ENCODE data around the gene C1orf116.

C1orf116 gene

GRCh38 chr1:207072233-207072632, 39.7 kb upstream of the C1orf116 start:
- no peak for TF ChIP-seq CTCF (IDR thresholded peaks at IDR 0.05; ENCODE audit: poor library complexity, severe bottlenecking)
- Histone ChIP-seq H3K27ac (ENCODE audit: poor library complexity, severe bottlenecking) (no peak overlapping the region), H3K9me3 (ENCODE audit: severe bottlenecking) (no peaks in the 10 kb centered on the region), H3K27me3 (ENCODE audit: insufficient read depth, poor library complexity, severe bottlenecking) (no peaks in the 10 kb centered on the region), H3K4me1 (ENCODE audit: insufficient read depth, poor library complexity, severe bottlenecking) (peaks cover 15% of the 10 kb centered on the region), H3K4me3 (ENCODE audit: severe bottlenecking) (no peak overlapping the region), H3K36me3 (ENCODE audit: low read depth) (peaks cover 31% of the 10 kb centered on the region)
- no peak for DNase-seq (ENCODE audit: low spot score)
- no peak for ATAC-seq (ENCODE audit: low read depth)

- DNase-seq (ENCODE audit: low spot score) (no peak), ATAC-seq (ENCODE audit: low read depth) (no peak)
- Histone ChIP-seq H3K9me3 (ENCODE audit: severe bottlenecking) (no peaks in the 10 kb centered on the region), H3K36me3 (ENCODE audit: low read depth) (peaks cover 31% of the 10 kb centered on the region), H3K4me3 (ENCODE audit: severe bottlenecking) (no peak overlapping the region), H3K27me3 (ENCODE audit: insufficient read depth, poor library complexity, severe bottlenecking) (no peaks in the 10 kb centered on the region), H3K4me1 (ENCODE audit: insufficient read depth, poor library complexity, severe bottlenecking) (peaks cover 15% of the 10 kb centered on the region), H3K27ac (ENCODE audit: poor library complexity, severe bottlenecking) (no peak overlapping the region)
- TF ChIP-seq CTCF (IDR thresholded peaks at IDR 0.05; ENCODE audit: poor library complexity, severe bottlenecking), result no peak
Measured at GRCh38 chr1:207071426-207071825, 38.9 kb upstream of the C1orf116 start.

- ATAC-seq (ENCODE audit: low read depth) (no peak), DNase-seq (ENCODE audit: low spot score) (no peak)
- TF ChIP-seq CTCF (IDR thresholded peaks at IDR 0.05; ENCODE audit: poor library complexity, severe bottlenecking), result no peak
- Histone ChIP-seq H3K27me3 (ENCODE audit: insufficient read depth, poor library complexity, severe bottlenecking) (no peaks in the 10 kb centered on the region), H3K27ac (ENCODE audit: poor library complexity, severe bottlenecking) (no peak overlapping the region), H3K4me3 (ENCODE audit: severe bottlenecking) (no peak overlapping the region), H3K9me3 (ENCODE audit: severe bottlenecking) (no peaks in the 10 kb centered on the region), H3K36me3 (ENCODE audit: low read depth) (peaks cover 36% of the 10 kb centered on the region), H3K4me1 (ENCODE audit: insufficient read depth, poor library complexity, severe bottlenecking) (peaks cover 15% of the 10 kb centered on the region)
Measured at GRCh38 chr1:207070811-207071210, 38.3 kb upstream of the C1orf116 start.

- H3K36me3 ChIP-seq (ENCODE audit: low read depth), result peaks cover 33% of the 10 kb centered on the region
- H3K27ac ChIP-seq (ENCODE audit: poor library complexity, severe bottlenecking), result no peak overlapping the region
- DNase-seq (ENCODE audit: low spot score) (no peak), ATAC-seq (ENCODE audit: low read depth) (no peak)
- H3K4me3 ChIP-seq (ENCODE audit: severe bottlenecking), result no peak overlapping the region
- TF ChIP-seq CTCF (IDR thresholded peaks at IDR 0.05; ENCODE audit: poor library complexity, severe bottlenecking), result no peak
- H3K27me3 ChIP-seq (ENCODE audit: insufficient read depth, poor library complexity, severe bottlenecking), result no peaks in the 10 kb centered on the region
- H3K4me1 ChIP-seq (ENCODE audit: insufficient read depth, poor library complexity, severe bottlenecking), result peaks cover 15% of the 10 kb centered on the region
- H3K9me3 ChIP-seq (ENCODE audit: severe bottlenecking), result no peaks in the 10 kb centered on the region
Measured at GRCh38 chr1:207069858-207070506, 37.4 kb upstream of the C1orf116 start.

GRCh38 chr1:207069061-207069460, 36.5 kb upstream of the C1orf116 start:
- H3K27ac ChIP-seq (ENCODE audit: poor library complexity, severe bottlenecking), result no peak overlapping the region
- ATAC-seq (ENCODE audit: low read depth), result no peak
- TF ChIP-seq CTCF (IDR thresholded peaks at IDR 0.05; ENCODE audit: poor library complexity, severe bottlenecking), result no peak

More at GRCh38 chr1:207069061-207069460, 36.5 kb upstream of the C1orf116 start:
- Histone ChIP-seq H3K4me3 (ENCODE audit: severe bottlenecking) (no peak overlapping the region), H3K4me1 (ENCODE audit: insufficient read depth, poor library complexity, severe bottlenecking) (peaks cover 8% of the 10 kb centered on the region), H3K27me3 (ENCODE audit: insufficient read depth, poor library complexity, severe bottlenecking) (no peaks in the 10 kb centered on the region), H3K9me3 (ENCODE audit: severe bottlenecking) (no peaks in the 10 kb centered on the region), H3K36me3 (ENCODE audit: low read depth) (peaks cover 33% of the 10 kb centered on the region)
- no peak for DNase-seq (ENCODE audit: low spot score)
